HCT116 (cell line): ENCODE measurements around the gene CACNB2. TPM values are rescaled to one million over a fixed set of nuclear protein-coding genes. Genes with fewer than 3 reads are reported as not detected.

Source experiments
- ATAC-seq: fragments of 200-7000 bp; cut with Tn5 transposase; 2 replicates; pipeline ENCODE4 v1.9.1; 2020; ENCODE audit warnings: mild to moderate bottlenecking, moderate library complexity
- BruUV-seq: library from RNA; stranded (reverse); fragments of 400-500 nt; replicated peaks from 2 replicates; lab custom pipeline; 2021; lab: Mats Ljungman, UMichigan
- CTCF ChIA-PET: fragments of 300-600 bp; sonication (Branson Sonifier 250); formaldehyde crosslinking; loops from one replicate; lab custom pipeline; 2021; ENCODE audit warnings: antibody characterized with exemption; lab: Charles Lee
- POLR2A ChIA-PET: fragments of 300-600, 350-600 bp; sonication (Branson Sonifier 250); formaldehyde crosslinking; loops from one replicate; lab custom pipeline; 2021; ENCODE audit warnings: antibody characterized with exemption; lab: Charles Lee
- RAD21 ChIA-PET, 2 experiments: fragments of 300-600 bp; sonication (Branson Sonifier 250); formaldehyde crosslinking; loops; one replicate each; lab custom pipeline; 2023; ENCODE audit warnings: low total read pairs in 2 of 2; ENCODE audit not compliant: uncharacterized antibody in 2 of 2, unreplicated experiment in 2 of 2, low non-redundant PET in 1 of 2; lab: Charles Lee
- DNase-seq: peaks from one replicate; pipeline ENCODE4 v3.0.0-alpha.2; 2010; ENCODE audit warnings: low read depth, low spot score
- H2AFZ ChIP-seq: fragments of 200-600 bp; shearing (Covaris generic), sonication (generic); 2 replicates; pipeline ENCODE4 v1.6.1; 2017; ENCODE audit warnings: low read depth, mixed run types, mixed read lengths, antibody characterized with exemption, low read length; ENCODE audit not compliant: poor library complexity, severe bottlenecking
- H3K27ac ChIP-seq: 2 replicates; pipeline ENCODE4 v1.5.1; 2012; ENCODE audit warnings: low read depth, low read length
- H3K27me3 ChIP-seq: fragments of 200-600 bp; sonication (generic); 2 replicates; pipeline ENCODE4 v1.6.1; 2016; ENCODE audit warnings: mixed run types, low read length, mixed read lengths; ENCODE audit not compliant: insufficient read depth
- H3K36me3 ChIP-seq, 2 experiments: fragments of 200-500 bp in 1 of 2; fragments of 200-600 bp in 1 of 2; sonication (Bioruptor generic) in 1 of 2; sonication (generic) in 1 of 2; 2 replicates each; pipeline versions ENCODE4 v1.5.1 to v1.6.1; 2014 to 2016; ENCODE audit warnings: low read length in 2 of 2, inconsistent platforms in 1 of 2, mixed read lengths in 1 of 2, mixed run types in 1 of 2; ENCODE audit not compliant: insufficient read depth in 2 of 2, control insufficient read depth in 1 of 2
- H3K4me1 ChIP-seq, 2 experiments: fragments of 200-600 bp in 1 of 2; sonication (generic) in 1 of 2; 2 replicates each; pipeline versions ENCODE4 v1.5.1 to v1.6.1; 2012 to 2017; ENCODE audit warnings: low read length in 2 of 2, inconsistent platforms in 1 of 2, mild to moderate bottlenecking in 1 of 2, mixed read lengths in 1 of 2, mixed run types in 1 of 2, moderate library complexity in 1 of 2; ENCODE audit not compliant: insufficient read depth in 2 of 2, control insufficient read depth in 1 of 2
- H3K4me2 ChIP-seq: fragments of 200-600 bp; sonication (generic); 2 replicates; pipeline ENCODE4 v1.6.1; 2017; ENCODE audit warnings: mixed run types, low read length, mixed read lengths
- H3K4me3 ChIP-seq, 2 experiments: fragments of 200-600 bp in 1 of 2; sonication (generic) in 1 of 2; replicated peaks in 1 of 2; 2 replicates each; pipeline ENCODE4 v1.5.1; 2011 to 2016; ENCODE audit warnings: low read length in 2 of 2, control low read depth in 1 of 2, low read depth in 1 of 2, mild to moderate bottlenecking in 1 of 2, mixed read lengths in 1 of 2, mixed run types in 1 of 2
- H3K79me2 ChIP-seq: fragments of 200-600 bp; sonication (generic); 2 replicates; pipeline ENCODE4 v1.6.1; 2017; ENCODE audit warnings: mild to moderate bottlenecking, mixed run types, low read length, moderate library complexity, mixed read lengths; ENCODE audit not compliant: insufficient read depth
- H3K9ac ChIP-seq: fragments of 200-600 bp; sonication (generic); 2 replicates; pipeline ENCODE4 v1.6.1; 2016; ENCODE audit warnings: low read length, mixed read lengths
- H3K9me2 ChIP-seq: fragments of 200-600 bp; sonication (generic), shearing (Covaris generic); 2 replicates; pipeline ENCODE4 v1.6.1; 2017; ENCODE audit warnings: mixed run types, mild to moderate bottlenecking, moderate library complexity; ENCODE audit not compliant: insufficient read depth
- H3K9me3 ChIP-seq, 2 experiments: fragments of 200-500 bp in 1 of 2; fragments of 200-600 bp in 1 of 2; sonication (Bioruptor generic) in 1 of 2; sonication (generic) in 1 of 2; 2 replicates each; pipeline ENCODE4 v1.6.1; 2014 to 2017; ENCODE audit warnings: low read length in 2 of 2, mixed read lengths in 2 of 2, inconsistent platforms in 1 of 2, low read depth in 1 of 2, mild to moderate bottlenecking in 1 of 2, mixed run types in 1 of 2, moderate library complexity in 1 of 2; ENCODE audit not compliant: control insufficient read depth in 1 of 2, insufficient read depth in 1 of 2
- H4K20me1 ChIP-seq: fragments of 200-600 bp; sonication (generic), shearing (Covaris generic); 2 replicates; pipeline ENCODE4 v1.6.1; 2017; ENCODE audit warnings: mixed run types, mild to moderate bottlenecking, moderate library complexity; ENCODE audit not compliant: insufficient read depth
- CEBPB ChIP-seq: IDR thresholded peaks from 2 replicates; pipeline ENCODE4 v1.6.1; 2012; ENCODE audit warnings: low read depth
- EZH2 ChIP-seq: fragments of 200-600 bp; sonication (generic); IDR thresholded peaks from 2 replicates; pipeline ENCODE4 v1.6.1; 2017; ENCODE audit warnings: antibody characterized with exemption, mixed run types
- EZH2phosphoT487 ChIP-seq: fragments of 200-600 bp; IDR thresholded peaks from 2 replicates; pipeline ENCODE4 v1.6.1; 2018; ENCODE audit warnings: antibody characterized with exemption, borderline replicate concordance
- JUND ChIP-seq: IDR thresholded peaks from 2 replicates; pipeline ENCODE4 v1.6.1; 2012
- POLR2AphosphoS5 ChIP-seq: IDR thresholded peaks from 2 replicates; pipeline ENCODE4 v1.6.1; 2011; ENCODE audit warnings: mild to moderate bottlenecking, low read depth, low read length, moderate library complexity
- RAD21 ChIP-seq: IDR thresholded peaks from 2 replicates; pipeline ENCODE4 v1.6.1; 2012; ENCODE audit warnings: low read depth, mild to moderate bottlenecking
- SIN3A ChIP-seq: IDR thresholded peaks from 2 replicates; pipeline ENCODE4 v1.6.1; 2012; ENCODE audit warnings: low read depth
- YY1 ChIP-seq: IDR thresholded peaks from 2 replicates; pipeline ENCODE4 v1.6.1; 2011; ENCODE audit warnings: low read length, low read depth, moderate library complexity, mild to moderate bottlenecking; ENCODE audit not compliant: insufficient replicate concordance; ENCODE audit errors: extremely low read depth
- ZFX ChIP-seq: fragments of 450-650 bp; IDR thresholded peaks from 2 replicates; pipeline ENCODE4 v1.6.1; 2017
- intact Hi-C: fragments of 100-400 bp; cut with micrococcal nuclease; formaldehyde crosslinking; loops from 2 replicates; pipeline ENCODE4 v1.10.0; 2022
- total RNA-seq: library from RNA; stranded (reverse); gene quantifications from one replicate; pipeline ENCODE4 v1.2.1, GENCODE V29; 2021; ENCODE audit not compliant: unreplicated experiment
- TF ChIP-seq, protein P1 (sequence below): IDR thresholded peaks from 2 replicates; pipeline ENCODE4 v1.6.1; 2012; ENCODE audit warnings: low read depth

Gene CACNB2
- total RNA-seq, 1 experiment from 2014 or later, result 0.71 TPM

GRCh38 chr10:18376650-18377049 is 236.4 kb downstream of the CACNB2 start:
- H3K4me2 ChIP-seq, result no peak overlapping the region
- H3K9me3 ChIP-seq, result no peaks in the 10 kb centered on the region
- H3K4me1 ChIP-seq, result no peaks in the 10 kb centered on the region
- no peak overlapping the region for H2AFZ ChIP-seq
- H3K4me3 ChIP-seq, result no peak overlapping the region
- H3K79me2 ChIP-seq, result no peaks in the 10 kb centered on the region
- no peaks in the 10 kb centered on the region for H3K27me3 ChIP-seq
- H4K20me1 ChIP-seq, result no peaks in the 10 kb centered on the region
- no peak for ATAC-seq
- no peak overlapping the region for H3K27ac ChIP-seq
- TF ChIP-seq EZH2phosphoT487 (no peak), CEBPB (no peak), EZH2 (no peak), YY1 (no peak), JUND (no peak), ZFX (no peak), POLR2AphosphoS5 (no peak), RAD21 (no peak), SIN3A (no peak)
- TF ChIP-seq, protein P1, sequence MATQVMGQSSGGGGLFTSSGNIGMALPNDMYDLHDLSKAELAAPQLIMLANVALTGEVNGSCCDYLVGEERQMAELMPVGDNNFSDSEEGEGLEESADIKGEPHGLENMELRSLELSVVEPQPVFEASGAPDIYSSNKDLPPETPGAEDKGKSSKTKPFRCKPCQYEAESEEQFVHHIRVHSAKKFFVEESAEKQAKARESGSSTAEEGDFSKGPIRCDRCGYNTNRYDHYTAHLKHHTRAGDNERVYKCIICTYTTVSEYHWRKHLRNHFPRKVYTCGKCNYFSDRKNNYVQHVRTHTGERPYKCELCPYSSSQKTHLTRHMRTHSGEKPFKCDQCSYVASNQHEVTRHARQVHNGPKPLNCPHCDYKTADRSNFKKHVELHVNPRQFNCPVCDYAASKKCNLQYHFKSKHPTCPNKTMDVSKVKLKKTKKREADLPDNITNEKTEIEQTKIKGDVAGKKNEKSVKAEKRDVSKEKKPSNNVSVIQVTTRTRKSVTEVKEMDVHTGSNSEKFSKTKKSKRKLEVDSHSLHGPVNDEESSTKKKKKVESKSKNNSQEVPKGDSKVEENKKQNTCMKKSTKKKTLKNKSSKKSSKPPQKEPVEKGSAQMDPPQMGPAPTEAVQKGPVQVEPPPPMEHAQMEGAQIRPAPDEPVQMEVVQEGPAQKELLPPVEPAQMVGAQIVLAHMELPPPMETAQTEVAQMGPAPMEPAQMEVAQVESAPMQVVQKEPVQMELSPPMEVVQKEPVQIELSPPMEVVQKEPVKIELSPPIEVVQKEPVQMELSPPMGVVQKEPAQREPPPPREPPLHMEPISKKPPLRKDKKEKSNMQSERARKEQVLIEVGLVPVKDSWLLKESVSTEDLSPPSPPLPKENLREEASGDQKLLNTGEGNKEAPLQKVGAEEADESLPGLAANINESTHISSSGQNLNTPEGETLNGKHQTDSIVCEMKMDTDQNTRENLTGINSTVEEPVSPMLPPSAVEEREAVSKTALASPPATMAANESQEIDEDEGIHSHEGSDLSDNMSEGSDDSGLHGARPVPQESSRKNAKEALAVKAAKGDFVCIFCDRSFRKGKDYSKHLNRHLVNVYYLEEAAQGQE, result no peak
- no peak overlapping the region for H3K9ac ChIP-seq
- CTCF ChIA-PET, result no interaction called here
- no peak for DNase-seq
- RAD21 ChIA-PET, result interaction anchor here in 1 of 2 experiments (0.6 kb wide), 1 partner anchor 47 kb away, joined by 3 read pairs; no protein-coding TSS in a partner anchor
- BruUV-seq, result no TSS peak
- H3K36me3 ChIP-seq, result no peaks in the 10 kb centered on the region
- no peaks in the 10 kb centered on the region for H3K9me2 ChIP-seq
- POLR2A ChIA-PET, result no interaction called here
- intact Hi-C loops, result no loop called here
